Activated T-helper 2 cell treated with anti-CD3 and anti-CD28 coated beads, Interferon-gamma antibody, Interleukin-2, Interleukin-4, amounts not matched to agents 10 μg/mL and 5 μg/mL and 100 μg/mL, durations not matched to agents 14 hours and 24 hours and 36 hours (primary cell): Measurements from ENCODE around the gene DDX39A. TPM values are rescaled to one million over a fixed set of nuclear protein-coding genes. Genes with fewer than 3 reads are reported as not detected.

Experiments
- DNase-seq: peaks from one replicate; pipeline ENCODE4 v3.0.0; 2021; ENCODE audit warnings: low spot score
- H3K27ac Mint-ChIP-seq: one replicate; pipeline ENCODE4 v1.8.0; 2021; ENCODE audit warnings: mixed read lengths
- H3K27me3 Mint-ChIP-seq: one replicate; pipeline ENCODE4 v1.8.0; 2021; ENCODE audit warnings: low read depth, mixed read lengths
- H3K36me3 Mint-ChIP-seq: one replicate; pipeline ENCODE4 v1.8.0; 2021; ENCODE audit warnings: low read depth, mixed read lengths
- H3K4me1 Mint-ChIP-seq: one replicate; pipeline ENCODE4 v1.8.0; 2021; ENCODE audit warnings: low read depth, mixed read lengths
- H3K4me3 Mint-ChIP-seq: one replicate; pipeline ENCODE4 v1.8.0; 2021; ENCODE audit warnings: low read depth, mild to moderate bottlenecking, moderate library complexity, mixed read lengths
- H3K9me3 Mint-ChIP-seq: one replicate; pipeline ENCODE4 v1.8.0; 2021; ENCODE audit warnings: mixed read lengths
- intact Hi-C: fragments of 100-400 bp; cut with micrococcal nuclease; formaldehyde crosslinking; loops from one replicate; pipeline ENCODE4 v1.15.1; 2023
- total RNA-seq: library from RNA; stranded (reverse); gene quantifications from 2 replicates; pipeline ENCODE4 v1.2.3, GENCODE V29; 2022

DDX39A gene
- total RNA-seq, 1 donor from 2014 or later: 268 TPM

GRCh38 chr19:14430712-14431111 is 11.6 kb upstream of the DDX39A start:
- Mint-ChIP-seq H3K27me3 (peaks cover 9% of the 10 kb centered on the region), H3K4me3 (peak overlapping the region; percentile 59), H3K9me3 (no peaks in the 10 kb centered on the region), H3K4me1 (peaks cover 22% of the 10 kb centered on the region), H3K27ac (no peak overlapping the region), H3K36me3 (peaks cover 6% of the 10 kb centered on the region)
- intact Hi-C loops: loop anchor here (5.0 kb wide), 1 partner anchor 42 kb away; no protein-coding TSS in a partner anchor
- DNase-seq: no peak

- Mint-ChIP-seq H3K36me3 (no peaks in the 10 kb centered on the region), H3K27ac (no peak overlapping the region), H3K4me1 (peaks cover 9% of the 10 kb centered on the region), H3K9me3 (no peaks in the 10 kb centered on the region), H3K27me3 (peaks cover 9% of the 10 kb centered on the region), H3K4me3 (no peak overlapping the region)
- DNase-seq: no peak
- intact Hi-C loops: no loop called here
These were observed 9.8 kb upstream of the DDX39A start for GRCh38 chr19:14428882-14429416.

- no peak overlapping the region for H3K4me3 Mint-ChIP-seq
- intact Hi-C loops: no loop called here
These were observed 8.3 kb upstream of the DDX39A start for GRCh38 chr19:14427461-14427860.

GRCh38 chr19:14425696-14426138 is 6.6 kb upstream of the DDX39A start:
- Mint-ChIP-seq H3K9me3 (no peaks in the 10 kb centered on the region), H3K27me3 (peaks cover 7% of the 10 kb centered on the region), H3K4me1 (no peaks in the 10 kb centered on the region), H3K36me3 (no peaks in the 10 kb centered on the region), H3K27ac (no peak overlapping the region), H3K4me3 (no peak overlapping the region)
- DNase-seq: no peak
- intact Hi-C loops: no loop called here

More at GRCh38 chr19:14427461-14427860, 8.3 kb upstream of the DDX39A start:
- Mint-ChIP-seq H3K27ac (no peak overlapping the region), H3K9me3 (no peaks in the 10 kb centered on the region), H3K27me3 (peaks cover 9% of the 10 kb centered on the region), H3K4me1 (peaks cover 7% of the 10 kb centered on the region), H3K36me3 (no peaks in the 10 kb centered on the region)
- DNase-seq: no peak

GRCh38 chr19:14418856-14419105 is 360 bp downstream of the DDX39A start:
- Mint-ChIP-seq H3K4me1 (peaks cover 22% of the 10 kb centered on the region), H3K4me3 (peak overlapping the region; percentile 93), H3K36me3 (peaks cover 41% of the 10 kb centered on the region), H3K27me3 (no peaks in the 10 kb centered on the region), H3K27ac (peak overlapping the region; percentile 97), H3K9me3 (no peaks in the 10 kb centered on the region)
- intact Hi-C loops: loop anchor here (1.0 to 2.0 kb wide), 4 partner anchors 14 to 282 kb away; partner anchors contain the start of genes ASF1B and PKN1
- no peak for DNase-seq

- Mint-ChIP-seq H3K27ac (peak overlapping the region; percentile 69), H3K4me1 (peaks cover 31% of the 10 kb centered on the region), H3K4me3 (peak overlapping the region; percentile 93), H3K27me3 (no peaks in the 10 kb centered on the region), H3K9me3 (no peaks in the 10 kb centered on the region), H3K36me3 (peaks cover 59% of the 10 kb centered on the region)
- DNase-seq: no peak
- intact Hi-C loops: no loop called here
These were observed 2.3 kb downstream of the DDX39A start for GRCh38 chr19:14416817-14417231.

- H3K27me3 Mint-ChIP-seq: no peaks in the 10 kb centered on the region
- peaks cover 35% of the 10 kb centered on the region for H3K4me1 Mint-ChIP-seq
- H3K4me3 Mint-ChIP-seq: peak overlapping the region; percentile 35
- peak overlapping the region; percentile 20 for H3K27ac Mint-ChIP-seq
- no peak for DNase-seq
- peaks cover 75% of the 10 kb centered on the region for H3K36me3 Mint-ChIP-seq
- H3K9me3 Mint-ChIP-seq: no peaks in the 10 kb centered on the region
- intact Hi-C loops: no loop called here
These were observed 4.0 kb downstream of the DDX39A start for GRCh38 chr19:14414926-14415690.

- no peak overlapping the region for H3K4me3 Mint-ChIP-seq
- no peak overlapping the region for H3K27ac Mint-ChIP-seq
- intact Hi-C loops: no loop called here
These were observed 5.4 kb downstream of the DDX39A start for GRCh38 chr19:14413693-14414181.

GRCh38 chr19:14412996-14413692 is 6.0 kb downstream of the DDX39A start:
- H3K36me3 Mint-ChIP-seq: peaks cover 88% of the 10 kb centered on the region
- no peak overlapping the region for H3K4me3 Mint-ChIP-seq
- H3K4me1 Mint-ChIP-seq: peaks cover 37% of the 10 kb centered on the region
- no peak overlapping the region for H3K27ac Mint-ChIP-seq
- H3K9me3 Mint-ChIP-seq: no peaks in the 10 kb centered on the region
- DNase-seq: no peak
- intact Hi-C loops: no loop called here
- H3K27me3 Mint-ChIP-seq: no peaks in the 10 kb centered on the region

More at GRCh38 chr19:14413693-14414181, 5.4 kb downstream of the DDX39A start:
- Mint-ChIP-seq H3K4me1 (peaks cover 33% of the 10 kb centered on the region), H3K9me3 (no peaks in the 10 kb centered on the region), H3K36me3 (peaks cover 86% of the 10 kb centered on the region), H3K27me3 (no peaks in the 10 kb centered on the region)
- DNase-seq: no peak

GRCh38 chr19:14412324-14412995 is 6.7 kb downstream of the DDX39A start:
- Mint-ChIP-seq H3K9me3 (no peaks in the 10 kb centered on the region), H3K4me3 (no peak overlapping the region), H3K4me1 (peaks cover 37% of the 10 kb centered on the region), H3K27ac (no peak overlapping the region), H3K36me3 (peaks cover 88% of the 10 kb centered on the region), H3K27me3 (no peaks in the 10 kb centered on the region)
- intact Hi-C loops: no loop called here
- no peak for DNase-seq

- Mint-ChIP-seq H3K9me3 (no peaks in the 10 kb centered on the region), H3K4me1 (peaks cover 34% of the 10 kb centered on the region), H3K27ac (no peak overlapping the region), H3K27me3 (no peaks in the 10 kb centered on the region), H3K4me3 (no peak overlapping the region), H3K36me3 (peaks cover 88% of the 10 kb centered on the region)
- no peak for DNase-seq
- intact Hi-C loops: no loop called here
These were observed 7.2 kb downstream of the DDX39A start for GRCh38 chr19:14411938-14412245.

GRCh38 chr19:14411161-14411937 is 7.8 kb downstream of the DDX39A start:
- Mint-ChIP-seq H3K4me1 (peaks cover 31% of the 10 kb centered on the region), H3K4me3 (no peak overlapping the region)

More at GRCh38 chr19:14411161-14411937, 7.8 kb downstream of the DDX39A start:
- no peaks in the 10 kb centered on the region for H3K9me3 Mint-ChIP-seq
- intact Hi-C loops: no loop called here
- DNase-seq: no peak
- peaks cover 88% of the 10 kb centered on the region for H3K36me3 Mint-ChIP-seq
- H3K27me3 Mint-ChIP-seq: no peaks in the 10 kb centered on the region
- peak overlapping the region; percentile 42 for H3K27ac Mint-ChIP-seq
